Hepatocyte (in vitro differentiated cells): ENCODE results near the gene SORCS2. TPM values are rescaled to one million over a fixed set of nuclear protein-coding genes. Genes with fewer than 3 reads are reported as not detected.

Experiments
- DNase-seq: peaks from one replicate; pipeline ENCODE4 v3.0.0-alpha.2; 2016; ENCODE audit warnings: low spot score
- H2AFZ ChIP-seq: fragments of 200-600 bp; sonication (generic); 2 replicates; pipeline ENCODE4 v1.6.0; 2016; ENCODE audit warnings: antibody characterized with exemption, mild to moderate bottlenecking
- H3K27ac ChIP-seq: fragments of 200-600 bp; sonication (generic); 2 replicates; pipeline ENCODE4 v1.5.1; 2016; ENCODE audit warnings: mild to moderate bottlenecking
- H3K27me3 ChIP-seq: fragments of 200-600 bp; sonication (generic); 2 replicates; pipeline ENCODE4 v1.6.1; 2016
- H3K36me3 ChIP-seq: fragments of 200-600 bp; sonication (generic); replicated peaks from 2 replicates; pipeline ENCODE4 v1.5.1; 2016; ENCODE audit warnings: low read depth; ENCODE audit not compliant: insufficient read depth
- H3K4me1 ChIP-seq: fragments of 200-600 bp; sonication (generic); 2 replicates; pipeline ENCODE4 v1.5.1; 2016; ENCODE audit warnings: mild to moderate bottlenecking, moderate library complexity; ENCODE audit not compliant: insufficient read depth
- H3K4me2 ChIP-seq: fragments of 200-600 bp; sonication (generic); 2 replicates; pipeline ENCODE4 v1.6.0; 2016
- H3K4me3 ChIP-seq: fragments of 200-600 bp; sonication (generic); 2 replicates; pipeline ENCODE4 v1.5.1; 2016; ENCODE audit warnings: mild to moderate bottlenecking
- H3K79me2 ChIP-seq: fragments of 200-600 bp; sonication (generic); 2 replicates; pipeline ENCODE4 v1.6.0; 2017; ENCODE audit warnings: mild to moderate bottlenecking
- H3K9me2 ChIP-seq: fragments of 200-600 bp; sonication (generic); replicated peaks from 2 replicates; pipeline ENCODE4 v1.6.0; 2017; ENCODE audit warnings: mild to moderate bottlenecking; ENCODE audit not compliant: insufficient read depth
- H3K9me3 ChIP-seq: fragments of 200-600 bp; sonication (generic); 2 replicates; pipeline ENCODE4 v1.5.1; 2016; ENCODE audit warnings: low read depth, mild to moderate bottlenecking
- H4K20me1 ChIP-seq: fragments of 200-600 bp; sonication (generic); 2 replicates; pipeline ENCODE4 v1.6.0; 2016; ENCODE audit warnings: mild to moderate bottlenecking; ENCODE audit not compliant: insufficient read depth, poor library complexity, severe bottlenecking
- EZH2 ChIP-seq: fragments of 200-600 bp; sonication (generic); IDR thresholded peaks from 2 replicates; pipeline ENCODE4 v1.6.1; 2016; ENCODE audit warnings: antibody characterized with exemption, mild to moderate bottlenecking, borderline replicate concordance
- EZH2phosphoT487 ChIP-seq: fragments of 200-600 bp; sonication (generic); IDR thresholded peaks from one replicate; pipeline ENCODE4 v1.6.1; 2018; ENCODE audit warnings: antibody characterized with exemption, mild to moderate bottlenecking, low read depth, moderate library complexity; ENCODE audit not compliant: unreplicated experiment, severe bottlenecking
- WGBS: methylation state at CpG from one replicate; pipeline ENCODE4 v1.1.6; 2016; ENCODE audit warnings: low lambda C conversion rate; ENCODE audit errors: missing lambda C conversion rate; 5-methylcytosine and 5-hydroxymethylcytosine counted together
- polyA plus RNA-seq: library from polyadenylated mRNA; unstranded; fragments of >200 nt; fragmentation: Nextera tagmentation; extraction: Ambion mirVana; gene quantifications from 2 replicates; pipeline ENCODE4 v1.2.1, GENCODE V29; 2016
- total RNA-seq: library from RNA; depleted of rRNA; stranded (reverse); fragments of >200 nt; gene quantifications from 2 replicates; pipeline ENCODE4 v1.2.3, GENCODE V29; 2014
- TF ChIP-seq, protein P1 (sequence below): fragments of 200-600 bp; sonication (generic); IDR thresholded peaks from 2 replicates; pipeline ENCODE4 v1.5.1; 2016; ENCODE audit warnings: antibody characterized with exemption, mild to moderate bottlenecking; ENCODE audit not compliant: poor library complexity

The SORCS2 gene
- total and polyA plus RNA-seq, 2 experiments from 2014 or later: 1.6 to 4.8 TPM

DNA sequence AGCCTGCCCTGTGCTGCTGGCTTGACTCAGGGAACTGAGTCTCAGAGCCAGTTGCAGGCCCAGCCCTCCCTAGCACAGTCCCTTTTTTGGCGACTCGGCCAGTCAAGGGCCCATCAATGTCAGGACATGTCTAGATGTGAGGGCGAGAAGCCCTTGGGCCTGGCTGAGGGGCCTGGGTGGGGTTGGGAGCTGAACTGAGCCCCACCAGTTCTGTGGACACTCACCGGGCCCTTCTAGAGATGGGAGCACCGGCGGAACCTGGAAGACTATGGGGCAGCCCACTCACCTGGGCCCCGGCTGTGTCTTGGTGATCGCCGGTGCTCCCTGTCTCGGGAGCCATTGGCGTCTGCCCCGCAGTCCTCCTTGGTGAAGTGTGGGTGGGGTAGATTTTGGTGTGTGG, 501.4 kb downstream of the SORCS2 start:
- H3K9me3 ChIP-seq: no peaks in the 10 kb centered on the region
- no peaks in the 10 kb centered on the region for H3K79me2 ChIP-seq
- H3K9me2 ChIP-seq: no peaks in the 10 kb centered on the region
- H3K27ac ChIP-seq: no peak overlapping the region
- H3K4me2 ChIP-seq: no peak overlapping the region
- WGBS: 91% methylated on average over 12 of the region's 12 CpGs
- H3K4me1 ChIP-seq: no peaks in the 10 kb centered on the region
- DNase-seq: no peak
- no peaks in the 10 kb centered on the region for H3K27me3 ChIP-seq
- H3K4me3 ChIP-seq: no peak overlapping the region
- no peaks in the 10 kb centered on the region for H4K20me1 ChIP-seq
- H2AFZ ChIP-seq: no peak overlapping the region
- H3K36me3 ChIP-seq: no peaks in the 10 kb centered on the region
- TF ChIP-seq, protein P1, sequence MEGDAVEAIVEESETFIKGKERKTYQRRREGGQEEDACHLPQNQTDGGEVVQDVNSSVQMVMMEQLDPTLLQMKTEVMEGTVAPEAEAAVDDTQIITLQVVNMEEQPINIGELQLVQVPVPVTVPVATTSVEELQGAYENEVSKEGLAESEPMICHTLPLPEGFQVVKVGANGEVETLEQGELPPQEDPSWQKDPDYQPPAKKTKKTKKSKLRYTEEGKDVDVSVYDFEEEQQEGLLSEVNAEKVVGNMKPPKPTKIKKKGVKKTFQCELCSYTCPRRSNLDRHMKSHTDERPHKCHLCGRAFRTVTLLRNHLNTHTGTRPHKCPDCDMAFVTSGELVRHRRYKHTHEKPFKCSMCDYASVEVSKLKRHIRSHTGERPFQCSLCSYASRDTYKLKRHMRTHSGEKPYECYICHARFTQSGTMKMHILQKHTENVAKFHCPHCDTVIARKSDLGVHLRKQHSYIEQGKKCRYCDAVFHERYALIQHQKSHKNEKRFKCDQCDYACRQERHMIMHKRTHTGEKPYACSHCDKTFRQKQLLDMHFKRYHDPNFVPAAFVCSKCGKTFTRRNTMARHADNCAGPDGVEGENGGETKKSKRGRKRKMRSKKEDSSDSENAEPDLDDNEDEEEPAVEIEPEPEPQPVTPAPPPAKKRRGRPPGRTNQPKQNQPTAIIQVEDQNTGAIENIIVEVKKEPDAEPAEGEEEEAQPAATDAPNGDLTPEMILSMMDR: no peak
- TF ChIP-seq EZH2 (no peak), EZH2phosphoT487 (no peak)

DNA sequence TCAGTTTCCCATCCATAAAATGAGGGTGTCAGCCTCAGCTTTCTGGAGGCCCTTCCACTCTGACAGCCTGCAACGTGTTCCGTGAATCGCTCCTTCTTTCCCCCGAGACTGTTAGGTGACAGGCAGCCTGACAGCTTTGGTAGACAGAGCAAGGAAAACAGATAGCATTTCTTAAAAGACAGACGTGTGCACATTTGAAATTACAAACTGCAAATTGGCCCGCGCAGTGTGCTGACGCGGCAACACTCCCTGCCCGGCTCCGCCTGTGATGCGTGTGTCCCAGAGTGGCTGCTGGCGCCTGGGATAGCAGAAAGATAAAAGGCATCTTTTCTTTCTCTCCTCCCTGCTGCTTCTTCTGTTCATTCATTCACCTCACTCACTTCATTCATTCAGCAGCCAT, 502.0 kb downstream of the SORCS2 start:
- 89% methylated on average over 13 of the region's 13 CpGs for WGBS
- DNase-seq: no peak
- Histone ChIP-seq H3K4me1 (no peaks in the 10 kb centered on the region), H3K4me2 (no peak overlapping the region), H3K4me3 (no peak overlapping the region), H3K27me3 (no peaks in the 10 kb centered on the region), H3K9me3 (no peaks in the 10 kb centered on the region), H3K9me2 (no peaks in the 10 kb centered on the region), H3K27ac (no peak overlapping the region), H3K79me2 (no peaks in the 10 kb centered on the region), H3K36me3 (no peaks in the 10 kb centered on the region), H4K20me1 (no peaks in the 10 kb centered on the region), H2AFZ (no peak overlapping the region)
- TF ChIP-seq, protein P1: no peak
- TF ChIP-seq EZH2phosphoT487: no peak
- no peak for TF ChIP-seq EZH2

DNA sequence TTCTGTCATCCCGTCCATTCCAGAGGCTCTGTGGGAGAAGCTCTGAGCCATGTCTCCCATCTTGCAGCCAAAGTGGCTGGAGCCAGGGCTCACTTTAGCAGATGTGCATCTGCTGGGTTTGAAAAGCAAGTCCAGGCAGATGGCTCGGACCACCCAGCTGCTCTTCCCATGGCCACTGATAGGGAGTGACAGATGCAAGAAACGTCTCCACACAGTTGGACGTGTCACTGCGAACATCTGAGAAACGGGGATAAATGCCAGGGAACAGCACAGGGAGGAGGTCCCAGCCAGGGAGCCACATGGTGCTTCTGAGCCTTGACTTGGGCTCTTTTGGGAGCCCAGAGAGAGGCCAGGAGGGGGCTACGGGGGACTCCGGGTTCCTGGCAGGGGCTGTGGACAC, 505.0 kb downstream of the SORCS2 start:
- Histone ChIP-seq H4K20me1 (no peaks in the 10 kb centered on the region), H3K79me2 (no peaks in the 10 kb centered on the region), H2AFZ (no peak overlapping the region), H3K4me1 (no peaks in the 10 kb centered on the region), H3K4me3 (no peak overlapping the region), H3K9me3 (no peaks in the 10 kb centered on the region), H3K36me3 (no peaks in the 10 kb centered on the region), H3K27ac (no peak overlapping the region), H3K27me3 (no peaks in the 10 kb centered on the region), H3K4me2 (no peak overlapping the region), H3K9me2 (no peaks in the 10 kb centered on the region)
- TF ChIP-seq EZH2: no peak
- no peak for TF ChIP-seq EZH2phosphoT487
- TF ChIP-seq, protein P1: no peak
- 75% methylated on average over 8 of the region's 8 CpGs for whole genome bisulfite sequencing
- no peak for DNase-seq

DNA sequence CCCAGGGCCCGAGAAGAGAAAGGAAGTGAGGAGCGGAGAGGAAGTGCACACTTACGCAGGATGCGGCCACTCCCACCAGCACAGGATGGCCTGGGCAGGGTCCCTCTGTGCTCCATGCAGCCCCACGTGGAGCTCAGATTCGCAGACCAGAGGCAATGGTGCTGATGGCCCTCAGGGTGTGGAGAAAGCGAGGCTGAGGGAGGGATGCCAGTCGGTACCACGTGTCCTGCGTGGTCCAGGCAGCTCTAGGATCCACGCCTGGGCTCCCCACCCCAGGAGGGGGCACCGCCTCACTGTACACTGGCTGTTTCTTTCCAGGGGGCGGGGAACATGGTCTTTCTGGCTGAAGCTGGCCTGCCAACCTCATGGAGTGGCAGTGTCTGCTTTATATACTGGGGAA, 505.5 kb downstream of the SORCS2 start:
- Histone ChIP-seq H3K9me3 (no peaks in the 10 kb centered on the region), H3K4me1 (no peaks in the 10 kb centered on the region), H3K27me3 (no peaks in the 10 kb centered on the region), H2AFZ (no peak overlapping the region), H3K4me3 (no peak overlapping the region), H3K9me2 (no peaks in the 10 kb centered on the region), H3K79me2 (no peaks in the 10 kb centered on the region), H4K20me1 (no peaks in the 10 kb centered on the region), H3K4me2 (no peak overlapping the region), H3K36me3 (no peaks in the 10 kb centered on the region), H3K27ac (no peak overlapping the region)
- 93% methylated on average over 13 of the region's 13 CpGs for WGBS
- no peak for DNase-seq
- TF ChIP-seq, protein P1: no peak
- TF ChIP-seq EZH2: no peak
- no peak for TF ChIP-seq EZH2phosphoT487
